Stimulated activated CD8-positive, alpha-beta memory T cell treated with anti-CD3 and anti-CD28 coated beads, Interleukin-12 subunit alpha, Interleukin-12 subunit beta, amount 100 ng/mL, for 1 hour (primary cell): Measurements from ENCODE around the gene EFCAB13.

Experiments
- DNase-seq: peaks from one replicate; pipeline ENCODE4 v3.0.0-alpha.2; 2020; ENCODE audit warnings: low read depth

EFCAB13 gene

DNA sequence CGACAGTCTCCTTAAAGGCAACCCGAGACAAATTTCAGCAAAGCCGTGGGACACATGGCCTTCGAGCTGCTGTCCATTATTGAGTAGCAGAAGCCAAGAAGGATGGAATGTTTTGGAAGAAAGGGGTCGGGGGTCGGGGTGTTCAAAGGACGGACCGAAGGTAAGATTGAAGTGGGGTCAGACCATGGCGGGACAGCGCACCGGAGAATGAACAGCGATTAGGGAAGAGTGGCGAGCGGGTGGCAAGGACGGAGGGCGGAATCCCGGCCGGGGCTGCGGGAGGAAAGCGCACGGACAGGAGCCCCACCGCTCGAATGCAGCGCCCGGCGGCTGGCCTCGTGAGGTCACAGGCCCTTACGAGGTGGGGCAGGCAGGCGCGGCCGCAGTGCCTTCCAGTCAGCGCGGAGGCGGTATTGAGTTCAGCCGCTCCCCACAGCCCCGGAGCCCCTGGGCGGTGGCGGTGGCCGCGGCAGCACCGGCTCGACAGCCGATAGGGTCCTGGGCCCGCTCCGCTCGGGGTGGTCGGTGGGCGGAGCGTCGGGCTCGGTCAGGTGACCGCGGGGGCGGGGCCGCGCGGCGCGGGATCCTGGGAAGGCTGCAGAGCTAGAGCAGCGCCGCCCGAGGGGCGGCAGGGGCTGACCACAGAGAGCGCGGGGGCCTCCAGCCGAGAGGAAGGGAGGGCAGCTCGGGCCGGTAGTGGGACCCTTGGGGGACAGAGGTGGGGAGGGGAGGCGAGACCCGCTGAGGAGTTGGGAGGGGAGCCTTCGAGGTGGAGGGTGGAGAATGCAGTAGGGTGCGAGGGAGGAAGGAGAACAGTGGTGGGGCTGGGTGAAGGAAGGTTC, at the start of gene EFCAB13:
EFCAB13 (plus strand) TSS at position 574 of the 842 bp plus-strand sequence. CDS start 4,399 bp downstream, outside the sequence.
- DNase-seq = peak; percentile 61

DNA sequence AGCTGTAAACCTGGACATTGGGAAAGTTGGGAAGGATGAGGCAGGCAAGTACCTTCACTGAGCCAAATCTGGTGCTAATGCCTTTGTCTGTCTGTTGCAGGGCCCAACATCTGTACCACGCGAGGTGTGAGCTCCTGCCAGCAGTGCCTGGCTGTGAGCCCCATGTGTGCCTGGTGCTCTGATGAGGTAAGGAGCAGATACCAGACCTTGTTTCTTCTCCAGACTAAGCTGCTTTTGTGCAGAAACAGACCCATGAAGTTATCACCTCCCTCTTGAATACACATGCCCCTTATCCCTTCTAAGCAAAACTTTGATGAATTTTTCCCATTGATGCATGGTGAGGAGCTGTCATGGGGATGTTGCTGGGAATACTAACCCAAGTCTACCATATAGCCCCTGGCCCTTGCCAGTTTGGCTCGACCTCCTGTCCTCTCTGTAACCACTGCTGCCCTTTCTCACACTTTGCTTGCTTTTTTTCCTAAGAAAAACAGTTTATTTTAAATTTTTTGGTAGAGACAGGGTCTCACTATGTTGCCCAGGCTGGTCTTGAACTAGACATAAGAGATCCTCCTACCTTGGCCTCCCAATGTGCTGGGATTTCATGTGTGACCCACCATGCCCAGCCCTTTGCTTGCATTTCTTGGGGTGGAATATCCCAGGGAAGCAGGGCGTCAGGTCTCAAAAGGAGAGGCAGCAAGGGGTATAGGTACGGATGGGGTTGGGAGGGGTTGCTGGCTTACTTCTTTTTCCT, 49.3 kb upstream of the EFCAB13 start:
- no peak for DNase-seq

- no peak for DNase-seq
Measured at GRCh38 chr17:47275245-47275984, 48.3 kb upstream of the EFCAB13 start.

- DNase-seq = no peak
Measured at GRCh38 chr17:47276444-47276843, 47.3 kb upstream of the EFCAB13 start.

DNA sequence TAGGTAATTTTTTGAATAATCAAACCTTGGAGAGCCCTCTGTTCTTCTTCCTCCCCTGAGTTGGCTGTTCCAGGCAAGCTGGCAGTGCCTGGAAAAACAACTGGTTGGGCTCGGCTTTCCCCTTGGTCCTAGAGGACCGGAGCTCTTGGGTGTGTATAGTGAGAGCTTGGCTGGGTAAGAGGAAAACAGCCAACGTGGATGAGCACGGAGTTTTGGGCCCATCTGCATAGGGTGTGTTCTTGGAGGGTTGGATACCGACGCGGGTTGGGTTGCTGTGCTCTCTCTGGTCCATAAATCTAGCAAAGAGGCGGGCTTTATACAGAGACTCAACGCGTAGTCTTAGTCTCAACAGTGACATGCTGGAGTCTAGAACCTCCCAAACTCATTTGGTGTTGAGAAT, 46.9 kb upstream of the EFCAB13 start:
- no peak for DNase-seq

GRCh38 chr17:47277921-47278320, 45.8 kb upstream of the EFCAB13 start:
- DNase-seq = no peak

DNA sequence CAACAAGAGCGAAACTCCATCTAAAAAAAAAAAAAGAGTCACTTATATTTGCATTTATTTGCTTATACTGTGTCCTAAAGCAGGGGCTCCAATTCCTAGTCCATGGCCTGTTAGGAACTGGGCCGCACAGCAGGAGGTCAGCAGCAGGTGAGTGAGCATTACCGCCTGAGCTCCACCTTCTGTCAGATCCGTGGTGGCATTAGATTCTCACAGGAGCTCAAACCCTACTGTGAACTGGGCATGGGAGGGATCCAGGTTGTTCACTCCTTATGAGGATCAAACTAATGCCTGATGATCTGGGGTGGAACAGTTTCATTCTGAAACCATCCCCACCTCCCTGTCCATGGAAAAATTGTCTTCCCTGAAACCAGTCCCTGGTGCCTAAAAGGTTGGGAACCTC, 45.2 kb upstream of the EFCAB13 start:
- no peak for DNase-seq

- DNase-seq = no peak
Measured at GRCh38 chr17:47279062-47279801, 44.5 kb upstream of the EFCAB13 start.

DNA sequence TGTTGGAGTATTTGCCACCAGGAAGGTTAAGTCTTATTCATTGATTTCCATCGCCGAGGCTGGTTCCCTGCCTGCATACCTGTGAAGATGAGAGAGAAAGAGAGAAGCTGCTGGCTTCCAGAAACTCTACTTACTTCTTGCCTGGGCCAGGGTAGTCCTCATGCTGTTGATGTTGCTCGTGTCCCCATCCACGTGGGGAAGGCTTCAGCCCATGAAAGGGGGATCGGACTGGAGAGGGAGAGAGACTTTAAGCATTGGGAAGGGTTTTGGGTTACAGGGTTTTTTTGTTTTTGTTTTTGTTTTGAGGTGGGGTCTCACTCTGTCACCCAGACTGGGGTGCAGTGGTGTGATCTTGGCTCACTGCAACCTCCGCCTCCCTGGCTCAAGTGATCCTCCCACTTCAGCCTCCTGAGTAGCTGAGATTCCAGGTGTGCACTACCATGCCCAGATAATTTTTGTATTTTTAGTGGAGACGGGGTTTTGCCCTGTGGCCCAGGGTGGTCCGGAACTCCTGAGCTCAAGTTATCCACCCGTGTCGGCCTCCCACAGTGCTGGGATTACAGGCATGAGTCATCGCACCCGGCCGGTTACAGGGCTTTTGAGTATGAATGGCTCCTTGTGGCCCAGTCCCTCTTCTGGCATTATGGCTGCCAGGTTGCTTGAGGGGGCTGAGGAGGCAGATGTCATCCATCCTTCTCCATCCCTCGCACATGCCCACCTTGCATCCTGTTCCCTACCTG, 43.5 kb upstream of the EFCAB13 start:
- DNase-seq = no peak

GRCh38 chr17:47281216-47281615, 42.5 kb upstream of the EFCAB13 start:
- DNase-seq = no peak

- no peak for DNase-seq
Measured at GRCh38 chr17:47285003-47285402, 38.8 kb upstream of the EFCAB13 start.

DNA sequence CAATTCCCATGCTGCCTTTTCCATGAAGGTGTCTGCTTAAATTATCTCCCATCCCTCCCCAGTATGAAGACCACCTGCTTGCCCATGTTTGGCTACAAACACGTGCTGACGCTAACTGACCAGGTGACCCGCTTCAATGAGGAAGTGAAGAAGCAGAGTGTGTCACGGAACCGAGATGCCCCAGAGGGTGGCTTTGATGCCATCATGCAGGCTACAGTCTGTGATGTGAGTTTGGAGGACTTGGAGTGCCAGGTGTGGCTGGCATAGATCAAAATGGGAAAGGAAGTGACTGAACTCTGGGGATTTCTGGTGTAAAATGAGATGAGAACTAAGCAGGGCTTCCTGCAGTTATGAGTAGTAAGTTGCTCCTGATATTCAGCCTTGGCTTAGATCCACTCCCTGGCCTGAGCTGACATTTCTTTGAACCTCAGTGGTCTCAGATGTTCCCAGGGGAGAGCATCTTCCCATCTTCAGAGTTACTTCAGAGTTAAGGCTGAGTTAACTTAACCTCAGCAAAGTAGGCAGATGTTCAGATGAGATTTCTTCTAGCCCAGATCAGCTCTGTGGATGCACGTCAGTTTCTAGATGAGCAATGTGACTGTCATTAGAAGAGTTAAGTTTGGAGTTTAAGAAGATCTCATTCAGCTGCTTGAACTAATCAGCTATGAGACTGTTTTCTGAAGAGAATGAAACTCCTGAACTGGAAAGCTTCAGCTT, 37.4 kb upstream of the EFCAB13 start:
- DNase-seq = no peak

DNA sequence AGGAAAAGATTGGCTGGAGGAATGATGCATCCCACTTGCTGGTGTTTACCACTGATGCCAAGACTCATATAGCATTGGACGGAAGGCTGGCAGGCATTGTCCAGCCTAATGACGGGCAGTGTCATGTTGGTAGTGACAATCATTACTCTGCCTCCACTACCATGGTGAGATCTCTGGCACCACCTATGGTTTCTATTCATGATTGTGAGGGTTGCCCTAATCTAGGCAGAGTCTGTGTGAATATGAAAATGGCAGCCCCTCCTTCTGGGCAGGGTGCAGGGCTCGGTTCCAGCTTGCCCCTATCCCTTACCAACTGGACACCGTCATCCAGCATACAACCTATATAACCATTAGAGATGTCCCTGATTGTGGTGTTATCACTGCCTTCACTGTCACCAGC, 36.7 kb upstream of the EFCAB13 start:
- no peak for DNase-seq

DNA sequence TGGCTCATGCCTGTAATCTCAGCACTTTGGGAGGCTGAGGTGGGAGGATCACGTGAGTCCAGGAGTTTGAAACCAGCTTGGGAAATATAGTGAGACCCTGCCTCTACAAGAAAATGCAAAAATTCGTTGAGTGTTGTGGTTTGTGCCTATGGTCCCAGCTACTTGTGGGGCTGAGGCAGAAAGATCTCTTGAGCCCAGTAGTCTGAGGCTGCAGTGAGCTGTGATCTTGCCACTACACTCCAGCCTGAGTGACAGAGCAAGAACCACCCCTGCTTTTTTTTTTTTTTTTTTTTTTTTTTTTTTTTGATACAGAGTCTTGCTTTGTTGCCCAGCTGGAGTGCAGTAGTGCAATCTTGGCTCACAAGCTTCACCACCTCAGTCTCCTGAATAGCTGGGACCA, 36.1 kb upstream of the EFCAB13 start:
- DNase-seq = no peak

GRCh38 chr17:47288531-47289116, 35.1 kb upstream of the EFCAB13 start:
- DNase-seq = no peak

- no peak for DNase-seq
Measured at GRCh38 chr17:47289302-47289701, 34.5 kb upstream of the EFCAB13 start.

DNA sequence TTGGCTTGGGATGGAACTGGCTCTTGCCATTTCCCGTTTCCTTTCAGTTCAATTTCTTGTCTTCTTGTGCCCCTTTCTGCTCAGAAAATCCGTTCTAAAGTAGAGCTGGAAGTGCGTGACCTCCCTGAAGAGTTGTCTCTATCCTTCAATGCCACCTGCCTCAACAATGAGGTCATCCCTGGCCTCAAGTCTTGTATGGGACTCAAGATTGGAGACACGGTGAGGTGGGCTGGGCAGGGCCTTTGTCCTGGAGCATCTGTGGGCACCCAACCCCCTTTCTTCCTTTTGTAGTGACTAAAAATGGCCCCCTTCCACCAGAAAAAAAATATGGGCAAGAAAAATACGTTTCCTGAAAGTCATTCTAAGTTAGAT, 32.9 kb upstream of the EFCAB13 start:
- no peak for DNase-seq

DNA sequence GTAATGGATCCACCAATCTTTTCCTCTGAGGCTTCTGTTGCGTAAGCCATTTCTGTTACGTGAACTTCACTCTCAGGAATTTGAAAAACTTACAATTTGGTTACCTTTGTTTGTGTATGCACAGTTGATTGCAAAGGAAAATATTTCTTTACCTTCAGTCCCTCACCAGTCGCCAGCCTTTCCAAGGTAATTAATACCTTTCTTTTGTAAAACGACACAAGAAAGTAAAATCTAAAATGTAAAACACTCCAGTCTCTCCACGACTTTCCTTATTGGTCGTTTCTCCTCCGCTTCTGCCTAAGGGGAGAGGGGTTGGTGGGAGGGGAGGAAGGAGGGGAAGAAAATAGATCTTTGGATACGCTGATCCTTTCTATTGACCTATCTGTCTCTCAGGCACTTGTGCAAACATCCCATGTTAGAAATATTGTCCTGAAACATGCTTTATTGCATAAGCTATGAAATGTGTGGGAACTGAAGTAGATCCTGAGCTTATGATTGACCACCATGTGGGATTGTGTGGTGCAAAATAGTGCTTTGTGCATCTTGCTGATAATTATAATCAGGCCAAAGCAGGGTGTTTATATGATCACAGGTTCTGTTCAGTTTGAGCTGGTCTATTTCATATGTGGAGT, 32.4 kb upstream of the EFCAB13 start:
- no peak for DNase-seq

GRCh38 chr17:47292206-47292605, 31.5 kb upstream of the EFCAB13 start:
- DNase-seq = no peak
